Tibial artery (tissue), 4 donors: ENCODE results near the gene RNU6-9.

ENCODE experiments used
- DNase-seq, 2 donors: peaks; one replicate each; pipeline ENCODE4 v3.0.0-alpha.2; 2019
- H3K27ac ChIP-seq, 2 donors: fragments of 200-600 bp; sonication (generic) in 1 of 2; 1 replicate in 1 of 2; 2 replicates in 1 of 2; pipeline ENCODE4 v1.5.1; 2018 to 2019; ENCODE audit warnings: mild to moderate bottlenecking in 1 of 2
- H3K27me3 ChIP-seq, 2 donors: fragments of 200-600 bp; sonication (generic) in 1 of 2; one replicate each; pipeline versions ENCODE4 v1.5.1 to v1.6.0; 2016 to 2019
- H3K36me3 ChIP-seq, 3 donors: fragments of 200-600 bp; sonication (generic) in 2 of 3; one replicate each; pipeline ENCODE4 v1.5.1; 2016 to 2019; ENCODE audit warnings: mild to moderate bottlenecking in 2 of 3
- H3K4me1 ChIP-seq, 4 donors: fragments of 200-600 bp; sonication (generic) in 2 of 4; 1 replicate in 3 of 4; 2 replicates in 1 of 4; pipeline ENCODE4 v1.5.1; 2016 to 2019
- H3K4me3 ChIP-seq, 2 donors: fragments of 200-600 bp; sonication (generic) in 1 of 2; 1 replicate in 1 of 2; 2 replicates in 1 of 2; pipeline ENCODE4 v1.5.1; 2018 to 2019; ENCODE audit warnings: mild to moderate bottlenecking in 2 of 2
- H3K9me3 ChIP-seq, 3 donors: fragments of 200-600 bp; sonication (generic) in 1 of 3; one replicate each; pipeline ENCODE4 v1.5.1; 2016 to 2019
- intact Hi-C: fragments of 100-400 bp; cut with DNase I; formaldehyde crosslinking; loops from one replicate; pipeline ENCODE4 v1.15.0; 2023; ENCODE audit warnings: low total_unique reads
- TF ChIP-seq, protein P1 (sequence below), 2 experiments: fragments of 200-600 bp in 1 of 2; fragments of 450-650 bp in 1 of 2; IDR thresholded peaks; one replicate each; pipeline ENCODE4 v1.5.1; 2017 to 2019; ENCODE audit warnings: antibody characterized with exemption in 2 of 2, mild to moderate bottlenecking in 1 of 2, moderate library complexity in 1 of 2

RNU6-9 gene

GRCh38 chr19:881385-882071, 11.8 kb upstream of the RNU6-9 start:
- intact Hi-C loops: no loop called here
- Histone ChIP-seq H3K27me3 (no peaks in the 10 kb centered on the region), H3K4me1 (no peaks in the 10 kb centered on the region), H3K4me3 (no peak overlapping the region), H3K36me3 (peaks cover 62 to 96% (median 87%) of the 10 kb centered on the region in 3 donors), H3K9me3 (no peaks in the 10 kb centered on the region), H3K27ac (no peak overlapping the region)
- DNase-seq: no peak
- TF ChIP-seq, protein P1, sequence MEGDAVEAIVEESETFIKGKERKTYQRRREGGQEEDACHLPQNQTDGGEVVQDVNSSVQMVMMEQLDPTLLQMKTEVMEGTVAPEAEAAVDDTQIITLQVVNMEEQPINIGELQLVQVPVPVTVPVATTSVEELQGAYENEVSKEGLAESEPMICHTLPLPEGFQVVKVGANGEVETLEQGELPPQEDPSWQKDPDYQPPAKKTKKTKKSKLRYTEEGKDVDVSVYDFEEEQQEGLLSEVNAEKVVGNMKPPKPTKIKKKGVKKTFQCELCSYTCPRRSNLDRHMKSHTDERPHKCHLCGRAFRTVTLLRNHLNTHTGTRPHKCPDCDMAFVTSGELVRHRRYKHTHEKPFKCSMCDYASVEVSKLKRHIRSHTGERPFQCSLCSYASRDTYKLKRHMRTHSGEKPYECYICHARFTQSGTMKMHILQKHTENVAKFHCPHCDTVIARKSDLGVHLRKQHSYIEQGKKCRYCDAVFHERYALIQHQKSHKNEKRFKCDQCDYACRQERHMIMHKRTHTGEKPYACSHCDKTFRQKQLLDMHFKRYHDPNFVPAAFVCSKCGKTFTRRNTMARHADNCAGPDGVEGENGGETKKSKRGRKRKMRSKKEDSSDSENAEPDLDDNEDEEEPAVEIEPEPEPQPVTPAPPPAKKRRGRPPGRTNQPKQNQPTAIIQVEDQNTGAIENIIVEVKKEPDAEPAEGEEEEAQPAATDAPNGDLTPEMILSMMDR (IDR thresholded peaks at IDR 0.05): no peak

DNA sequence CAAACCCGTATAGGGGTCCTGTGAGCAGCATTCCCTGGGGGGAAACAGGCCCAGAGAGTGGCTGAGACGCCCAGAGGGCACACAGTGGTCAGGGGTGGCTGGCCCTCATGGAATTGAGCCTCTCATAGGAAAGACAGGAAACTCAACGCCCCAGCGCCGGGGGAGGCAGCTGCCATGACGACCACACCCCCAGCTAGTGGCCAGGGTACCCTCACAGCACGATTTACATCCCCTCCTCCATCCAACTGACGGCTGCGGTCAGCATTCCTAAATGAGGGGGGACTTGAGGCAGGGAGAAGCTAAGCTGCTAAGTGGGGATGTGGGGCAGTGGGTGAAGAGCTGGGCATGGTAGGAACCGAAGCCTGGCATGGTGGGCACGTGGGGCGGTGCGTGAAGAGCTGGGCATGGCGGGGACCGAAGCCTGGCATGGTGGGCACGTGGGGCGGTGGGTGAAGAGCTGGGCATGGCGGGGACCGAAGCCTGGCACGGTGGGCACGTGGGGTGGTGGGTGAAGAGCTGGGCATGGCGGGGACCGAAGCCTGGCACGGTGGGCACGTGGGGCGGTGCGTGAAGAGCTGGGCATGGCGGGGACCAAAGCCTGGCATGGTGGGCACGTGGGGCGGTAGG, 10.3 kb upstream of the RNU6-9 start:
- H3K9me3 ChIP-seq: no peaks in the 10 kb centered on the region
- intact Hi-C loops: no loop called here
- no peaks in the 10 kb centered on the region for H3K4me1 ChIP-seq
- H3K27me3 ChIP-seq: no peaks in the 10 kb centered on the region
- no peak overlapping the region for H3K4me3 ChIP-seq
- H3K27ac ChIP-seq: no peak overlapping the region
- no peak for DNase-seq
- H3K36me3 ChIP-seq: peaks cover 57 to 99% (median 91%) of the 10 kb centered on the region in 3 donors
- TF ChIP-seq, protein P1 (IDR thresholded peaks at IDR 0.05): no peak

DNA sequence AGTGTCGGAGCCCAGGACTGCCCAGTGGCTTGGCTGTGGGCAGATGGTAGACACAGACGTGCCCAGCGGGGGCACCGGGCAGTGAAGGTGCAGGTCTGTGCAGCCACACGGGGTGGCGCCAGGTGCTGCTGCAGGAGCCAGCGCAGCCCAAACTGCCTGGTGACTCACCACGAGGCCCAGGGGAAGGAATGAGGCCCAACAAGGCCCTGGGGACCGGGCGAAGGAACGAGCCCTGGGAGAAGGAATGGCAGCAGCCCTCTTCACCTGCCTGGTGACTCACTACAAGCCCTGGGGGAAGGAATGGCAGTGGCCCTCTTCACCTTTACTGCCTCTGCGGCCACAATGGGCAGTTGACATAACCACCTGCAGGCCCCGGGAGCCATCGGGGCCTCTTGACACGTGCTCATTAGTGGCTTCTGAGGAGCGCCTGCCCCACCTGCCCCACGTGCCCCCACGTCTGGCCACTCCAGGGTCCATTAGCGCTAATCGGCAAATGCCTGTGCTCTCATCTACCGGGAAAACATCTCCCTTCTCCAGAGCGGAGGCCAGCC, 9.5 kb upstream of the RNU6-9 start:
- Histone ChIP-seq H3K36me3 (peaks cover 59 to 100% (median 95%) of the 10 kb centered on the region in 3 donors), H3K4me3 (no peak overlapping the region), H3K9me3 (no peaks in the 10 kb centered on the region), H3K27ac (no peak overlapping the region), H3K4me1 (no peaks in the 10 kb centered on the region), H3K27me3 (no peaks in the 10 kb centered on the region)
- intact Hi-C loops: no loop called here
- no peak for DNase-seq
- TF ChIP-seq, protein P1 (IDR thresholded peaks at IDR 0.05): no peak

DNA sequence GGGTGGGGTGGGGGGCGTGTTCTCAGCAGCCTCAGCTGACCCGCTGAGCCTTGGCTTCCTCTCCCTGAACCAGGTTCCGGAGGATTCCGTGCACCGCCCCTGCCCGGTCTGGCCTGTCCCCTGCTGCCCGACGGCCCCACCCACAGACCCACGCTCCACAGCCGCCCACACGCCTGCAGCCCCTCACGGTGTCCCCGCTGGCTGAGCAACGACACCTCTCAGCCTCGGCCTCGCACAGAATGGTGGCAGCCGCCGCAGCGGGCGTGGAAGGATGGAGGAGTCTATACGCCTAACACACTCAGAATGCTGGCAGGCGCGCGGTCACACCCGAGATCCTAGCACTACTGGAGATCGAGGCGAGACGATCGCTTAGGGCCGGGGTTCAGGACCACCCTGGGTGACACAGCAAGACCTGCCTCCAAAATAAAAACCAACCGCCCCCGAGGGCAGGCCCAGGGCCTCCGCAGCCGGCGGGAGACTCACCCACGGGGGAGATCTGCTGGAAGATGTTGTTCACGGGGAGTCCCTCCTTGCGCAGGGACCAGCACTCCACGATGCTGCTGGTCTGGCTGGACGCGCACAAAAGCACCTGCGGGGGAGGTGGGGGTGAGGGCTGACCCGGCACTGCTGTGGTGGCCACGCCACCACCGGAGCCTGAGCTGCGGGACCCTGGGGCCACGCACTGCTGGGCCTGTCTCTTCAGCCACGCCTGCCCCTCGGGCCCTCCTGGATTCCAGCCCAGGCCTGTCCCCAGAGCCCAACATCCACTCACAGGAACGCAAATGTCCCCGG, 8.7 kb upstream of the RNU6-9 start:
- H3K36me3 ChIP-seq: peaks cover 59 to 100% (median 95%) of the 10 kb centered on the region in 3 donors
- no peak for DNase-seq
- no peak overlapping the region for H3K4me3 ChIP-seq
- no peaks in the 10 kb centered on the region for H3K27me3 ChIP-seq
- no peaks in the 10 kb centered on the region for H3K4me1 ChIP-seq
- TF ChIP-seq, protein P1 (IDR thresholded peaks at IDR 0.05): no peak
- H3K27ac ChIP-seq: no peak overlapping the region
- intact Hi-C loops: no loop called here
- no peaks in the 10 kb centered on the region for H3K9me3 ChIP-seq

GRCh38 chr19:885536-886224, 7.6 kb upstream of the RNU6-9 start:
- peaks cover 49 to 100% (median 90%) of the 10 kb centered on the region in 3 donors for H3K36me3 ChIP-seq
- DNase-seq: no peak

More at GRCh38 chr19:885536-886224, 7.6 kb upstream of the RNU6-9 start:
- no peaks in the 10 kb centered on the region for H3K27me3 ChIP-seq
- H3K4me3 ChIP-seq: no peak overlapping the region
- intact Hi-C loops: no loop called here
- H3K27ac ChIP-seq: no peak overlapping the region
- TF ChIP-seq, protein P1 (IDR thresholded peaks at IDR 0.05): no peak
- peaks cover 0 to 1% (median 0%) of the 10 kb centered on the region in 4 donors for H3K4me1 ChIP-seq
- no peaks in the 10 kb centered on the region for H3K9me3 ChIP-seq
